GM21367 (cell line): ENCODE data around the gene SPTSSB.

Source experiments
- ATAC-seq: cut with Tn5 transposase; IDR thresholded peaks from one replicate; pipeline ENCODE4 v1.9.1; 2021; ENCODE audit not compliant: unreplicated experiment

The SPTSSB gene

GRCh38 chr3:161371441-161372320 is at the start of gene SPTSSB:
TSS of gene SPTSSB (minus strand) at chr3:161371517. CDS start at chr3:161346323, 25,194 bp downstream.
- ATAC-seq, result peak; percentile 48

GRCh38 chr3:161420746-161421145 is 49.4 kb upstream of the SPTSSB start:
- ATAC-seq, result no peak

GRCh38 chr3:161419555-161420333 is 48.4 kb upstream of the SPTSSB start:
- ATAC-seq, result no peak

DNA sequence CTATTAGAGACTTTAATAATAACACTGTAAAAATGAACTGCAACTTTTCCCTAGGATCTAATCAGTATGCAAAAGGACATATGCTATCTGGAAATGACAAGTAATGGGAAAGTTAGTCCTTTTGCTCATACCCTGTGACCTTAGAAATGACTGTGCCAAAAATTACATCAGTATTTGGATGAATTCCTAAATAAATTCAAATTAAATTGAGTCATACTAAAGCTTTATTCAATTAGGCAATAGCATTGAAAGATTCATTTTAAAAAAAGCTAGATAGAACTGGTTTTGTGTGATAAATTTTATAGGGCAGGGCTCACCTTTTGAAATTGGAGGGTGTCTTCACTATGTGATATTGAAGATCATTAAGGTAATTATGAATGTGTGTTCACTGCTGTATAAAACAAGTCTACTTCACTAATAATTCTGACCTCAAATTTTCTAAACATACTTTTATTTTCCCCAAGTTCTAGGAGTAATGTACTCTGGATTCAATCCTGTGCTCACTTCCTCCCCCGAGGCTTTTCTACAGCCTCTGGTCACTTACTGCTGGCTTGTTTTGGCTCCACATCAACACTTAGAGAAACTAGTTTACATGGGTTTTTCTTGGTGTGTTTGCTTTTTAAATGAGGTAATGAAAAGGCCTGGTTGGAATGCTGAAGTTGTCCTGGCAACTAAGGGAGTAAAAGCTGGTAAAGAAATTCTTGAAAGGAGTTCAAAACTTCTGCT is 44.4 kb upstream of the SPTSSB start:
- no peak for ATAC-seq

DNA sequence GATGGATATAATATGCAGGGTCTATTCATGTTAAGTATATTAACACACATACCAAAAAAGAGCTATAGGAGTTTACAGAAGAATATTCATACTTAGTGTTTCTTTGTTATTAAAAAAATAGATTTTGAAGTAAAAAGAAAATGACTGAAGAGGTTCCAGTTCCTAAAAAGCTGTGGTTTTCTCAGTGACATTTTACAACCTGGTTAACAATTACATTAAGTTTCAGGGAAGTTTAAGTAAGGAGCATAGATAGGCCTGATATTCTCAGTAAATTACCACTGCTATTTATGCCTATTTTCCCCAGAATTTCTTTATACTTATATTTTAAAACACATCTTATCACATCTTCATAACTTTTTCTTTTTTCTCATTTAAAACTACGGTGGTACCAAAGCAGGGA is 43.6 kb upstream of the SPTSSB start:
- no peak for ATAC-seq

- peak; percentile 48 for ATAC-seq
Measured at GRCh38 chr3:161413855-161414210, 42.5 kb upstream of the SPTSSB start.

DNA sequence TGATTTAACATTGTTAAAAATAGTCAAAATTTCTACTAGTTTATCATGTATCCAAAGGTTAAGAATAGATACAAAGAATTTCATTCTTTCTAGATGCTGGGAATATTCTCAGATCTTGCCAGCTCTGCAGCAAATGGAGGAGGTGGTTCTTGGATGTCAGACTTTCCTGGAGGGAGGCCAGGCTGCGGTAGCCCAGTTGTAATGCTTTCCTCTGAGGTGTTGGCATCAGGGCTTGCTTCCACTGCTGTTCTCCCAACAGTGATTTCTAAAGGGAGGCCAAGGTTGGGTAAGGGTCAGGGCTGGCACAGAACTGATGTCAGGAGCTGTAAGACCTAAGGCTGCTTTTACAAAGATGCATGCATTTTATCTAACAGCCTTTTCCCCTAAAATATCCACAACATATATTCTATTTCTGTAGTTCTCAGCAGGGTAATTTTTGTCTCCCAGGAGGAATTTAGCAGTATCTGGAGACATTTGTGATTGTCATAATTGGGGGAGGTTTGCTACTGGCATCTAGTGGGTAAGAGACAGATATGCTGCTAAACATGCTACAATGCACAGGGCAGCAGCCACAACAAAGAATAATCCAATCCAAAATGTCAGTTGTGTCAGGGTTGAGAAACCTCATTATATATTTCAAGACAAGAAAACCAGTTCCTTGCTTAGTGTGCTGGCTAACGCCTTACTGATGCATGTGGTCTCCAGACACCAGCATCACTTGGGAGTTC is 42.0 kb upstream of the SPTSSB start:
- peak; percentile 29 for ATAC-seq

DNA sequence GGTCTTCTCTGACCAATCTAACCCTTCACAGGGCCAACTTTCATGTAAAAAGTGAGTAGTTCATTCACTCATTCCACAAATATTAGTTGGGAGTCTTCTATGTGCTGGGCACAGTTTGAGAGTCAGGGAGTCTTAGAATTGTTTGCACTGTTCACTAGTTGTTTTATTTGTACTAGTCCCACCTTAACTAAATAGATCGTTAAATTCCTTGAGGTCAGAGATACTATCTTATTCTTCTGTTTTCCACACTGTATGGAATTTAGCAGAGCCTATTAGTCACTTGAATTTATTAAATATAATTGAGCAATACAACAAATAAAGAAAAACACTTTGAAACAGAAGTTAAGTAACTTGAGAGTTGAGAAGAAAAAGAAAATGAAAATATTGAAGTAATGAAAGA is 40.8 kb upstream of the SPTSSB start:
- ATAC-seq, result no peak

DNA sequence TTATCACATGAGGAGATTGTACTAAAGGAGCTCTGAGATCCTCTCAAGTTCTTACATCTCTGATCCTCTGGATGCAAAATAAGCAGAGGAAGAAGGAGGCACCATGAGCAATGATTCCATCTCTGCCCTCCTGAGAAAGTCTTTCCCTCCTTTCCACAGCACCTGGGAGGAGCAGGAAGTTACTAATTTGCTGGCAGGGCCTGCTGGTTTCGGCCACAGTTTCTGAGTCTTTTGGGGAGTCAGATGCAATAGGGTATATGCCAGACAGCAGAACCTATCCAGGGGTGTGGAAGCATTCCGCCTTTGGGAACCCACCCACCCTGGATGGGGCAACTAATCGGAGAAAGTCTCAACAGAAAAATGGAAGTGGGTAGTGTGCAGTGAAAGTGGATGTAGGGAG is 38.5 kb upstream of the SPTSSB start:
- ATAC-seq, result no peak

DNA sequence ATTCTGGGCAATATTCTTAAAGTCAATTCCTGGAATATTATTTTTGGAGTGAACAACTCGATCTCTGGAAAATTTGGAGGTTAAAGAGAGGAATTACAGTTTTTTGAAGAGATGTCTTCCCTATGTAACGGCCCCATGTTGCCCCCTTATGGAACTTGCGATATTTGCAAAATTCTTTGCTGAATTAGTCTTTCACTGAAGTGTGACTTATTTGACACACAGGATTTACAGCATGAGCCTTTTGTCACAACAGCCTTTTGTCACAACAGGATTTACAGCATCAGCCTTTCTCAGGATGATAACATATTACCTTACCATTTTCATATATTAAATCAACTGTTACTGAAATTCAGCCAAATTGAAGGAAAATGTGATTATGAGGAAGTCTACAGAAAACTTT is 37.8 kb upstream of the SPTSSB start:
- ATAC-seq, result peak; percentile 55

DNA sequence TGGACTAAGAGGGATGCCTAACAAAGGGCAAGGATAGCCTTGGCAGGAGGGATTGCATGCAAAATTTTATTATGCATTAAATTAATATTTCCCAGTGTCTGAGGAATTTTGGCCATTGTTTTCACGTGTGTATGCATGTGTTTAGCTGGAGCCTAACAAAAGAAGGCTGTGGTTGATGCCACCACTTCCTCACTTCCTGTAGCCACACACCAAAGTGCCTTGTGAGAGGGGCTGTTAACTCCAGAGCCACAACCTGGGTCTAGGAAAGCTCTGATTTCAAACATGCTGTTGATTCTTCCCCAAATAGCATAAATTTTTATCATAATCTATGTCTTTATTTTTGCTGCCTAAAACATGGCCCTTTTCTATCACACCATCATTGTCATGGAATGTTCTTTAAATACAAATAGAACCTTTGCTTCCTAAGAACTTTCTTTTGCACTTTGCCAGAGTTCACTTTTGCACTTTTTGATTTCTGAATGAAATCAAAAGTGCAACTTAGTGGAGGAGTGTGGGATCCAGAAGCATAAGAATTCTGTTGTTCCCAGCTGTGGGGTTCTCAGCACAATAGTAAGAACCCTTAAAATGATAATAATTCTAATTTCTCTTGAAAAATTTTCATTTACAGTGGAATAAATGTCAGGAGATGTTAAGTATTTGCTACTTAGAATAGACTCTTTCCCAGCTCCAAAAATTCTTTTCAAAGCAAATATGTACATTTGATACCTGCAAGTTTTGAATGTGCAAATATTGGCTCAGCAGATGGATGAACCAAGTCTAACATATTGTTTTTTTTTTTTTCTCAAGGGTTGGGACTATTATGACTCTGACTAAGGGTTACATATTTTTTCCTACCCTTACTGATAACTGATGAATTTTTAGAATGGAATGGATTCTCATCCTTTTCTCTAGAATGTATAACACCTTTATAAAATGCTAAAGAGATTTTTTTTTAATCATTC is 35.6 kb upstream of the SPTSSB start:
- ATAC-seq, result no peak

GRCh38 chr3:161405836-161406235 is 34.5 kb upstream of the SPTSSB start:
- no peak for ATAC-seq

GRCh38 chr3:161405087-161405486 is 33.8 kb upstream of the SPTSSB start:
- ATAC-seq, result no peak

- no peak for ATAC-seq
Measured at GRCh38 chr3:161403251-161403650, 31.9 kb upstream of the SPTSSB start.

DNA sequence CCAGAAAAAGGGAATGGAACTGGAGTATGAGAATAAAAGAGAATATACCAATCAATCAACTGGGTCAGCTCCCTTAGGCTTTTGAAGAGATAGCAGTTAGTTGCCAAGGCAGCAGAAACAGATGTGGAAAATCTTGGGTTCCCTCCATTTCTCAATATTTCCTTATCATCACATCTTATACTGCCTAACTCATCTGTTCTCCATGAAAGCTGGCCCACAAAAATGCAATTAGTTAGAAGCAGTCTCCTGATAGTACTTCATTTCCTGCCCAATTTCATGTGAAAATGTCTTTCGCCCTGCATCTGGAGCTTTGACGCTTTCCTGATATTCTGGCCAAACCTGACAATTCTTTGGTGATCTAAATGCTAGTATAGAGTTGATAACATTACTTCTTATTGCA is 30.1 kb upstream of the SPTSSB start:
- no peak for ATAC-seq

- ATAC-seq, result no peak
Measured at GRCh38 chr3:161400650-161401049, 29.3 kb upstream of the SPTSSB start.

- ATAC-seq, result no peak
Measured at GRCh38 chr3:161395115-161396012, 24.0 kb upstream of the SPTSSB start.

DNA sequence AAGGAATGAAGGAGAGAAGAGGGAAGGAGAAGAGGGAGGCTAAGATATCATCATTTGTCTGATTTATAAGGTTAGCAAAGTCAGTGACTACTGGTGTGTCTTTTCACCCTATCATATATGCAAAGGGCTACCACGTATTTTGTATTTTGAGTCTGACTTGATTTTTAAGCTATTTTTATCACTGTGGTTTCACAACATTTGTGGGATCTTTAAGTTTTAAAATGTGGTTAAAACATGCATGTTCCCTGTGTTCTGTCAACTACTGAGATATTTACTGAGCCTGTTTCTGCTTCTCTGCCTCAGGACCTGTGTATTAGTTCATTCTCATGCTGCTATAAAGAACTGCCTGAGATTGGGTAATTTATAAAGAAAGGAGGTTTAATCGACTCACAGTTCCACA is 22.5 kb upstream of the SPTSSB start:
- no peak for ATAC-seq

- ATAC-seq, result no peak
Measured at GRCh38 chr3:161393310-161393709, 22.0 kb upstream of the SPTSSB start.
